Measurements from ENCODE around the gene GALNT2. TPM values are rescaled to one million over a fixed set of nuclear protein-coding genes. Genes with fewer than 3 reads are reported as not detected.

Gene GALNT2
- total RNA-seq, 1 experiment from 2014 or later, result 25.5 TPM

GRCh38 chr1:230071316-230071715 is 4.3 kb downstream of the GALNT2 start:
- no peak for DNase-seq (ENCODE audit: low spot score)

- no peak for DNase-seq (ENCODE audit: low spot score)
These were observed 5.3 kb downstream of the GALNT2 start for GRCh38 chr1:230072296-230072695.

DNA sequence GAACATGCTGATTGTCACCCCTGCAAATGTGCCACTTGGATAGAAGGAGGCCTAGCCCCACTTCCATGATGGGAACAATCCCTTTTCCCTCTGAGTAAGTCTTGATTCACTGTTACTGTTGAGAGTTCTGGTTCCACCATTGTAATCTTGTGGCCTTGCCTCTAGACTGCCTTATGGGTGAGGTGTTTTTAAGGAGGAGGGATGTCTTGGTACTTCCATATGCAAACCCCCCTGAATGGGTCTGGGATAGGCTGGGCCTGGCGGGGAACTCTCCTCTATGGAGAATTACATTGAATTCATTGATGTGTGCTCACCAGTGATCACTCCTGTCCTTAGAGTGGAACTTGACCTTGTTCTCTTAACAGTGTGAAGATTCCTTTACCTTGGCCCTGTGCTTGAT is 5.8 kb downstream of the GALNT2 start:
- no peak for DNase-seq (ENCODE audit: low spot score)

DNA sequence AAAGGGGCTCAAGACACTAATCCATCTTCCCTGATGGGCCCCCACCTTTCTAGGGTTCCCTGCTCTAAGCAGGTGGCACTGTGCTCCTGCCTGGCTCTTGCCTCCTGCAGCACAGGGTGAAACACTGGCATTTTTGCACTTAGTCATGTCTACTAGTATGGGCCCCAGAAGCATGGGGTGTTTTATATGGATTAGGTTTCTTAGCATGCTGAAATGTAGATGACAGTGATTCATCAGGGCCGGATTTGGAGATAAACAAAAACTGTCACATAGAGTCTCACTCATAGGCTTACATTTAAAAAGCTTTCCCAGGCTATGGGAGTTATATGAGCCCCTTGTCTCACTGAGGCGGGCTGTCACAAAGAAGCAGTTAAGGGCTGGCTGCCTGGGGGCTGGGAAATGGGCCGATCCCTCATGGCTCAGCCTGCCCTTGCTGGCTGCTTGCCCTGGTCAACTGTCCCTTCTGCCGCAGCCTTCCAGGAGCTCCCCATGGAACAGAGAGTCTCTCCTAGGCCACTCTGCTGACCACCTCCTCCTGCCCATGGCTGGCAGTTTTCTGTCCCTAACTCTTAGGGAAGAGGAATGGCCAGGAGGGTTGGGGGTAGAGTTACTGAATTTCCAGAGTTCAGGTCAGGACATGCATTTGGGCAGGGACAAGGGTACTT is 6.5 kb downstream of the GALNT2 start:
- no peak for DNase-seq (ENCODE audit: low spot score)

DNA sequence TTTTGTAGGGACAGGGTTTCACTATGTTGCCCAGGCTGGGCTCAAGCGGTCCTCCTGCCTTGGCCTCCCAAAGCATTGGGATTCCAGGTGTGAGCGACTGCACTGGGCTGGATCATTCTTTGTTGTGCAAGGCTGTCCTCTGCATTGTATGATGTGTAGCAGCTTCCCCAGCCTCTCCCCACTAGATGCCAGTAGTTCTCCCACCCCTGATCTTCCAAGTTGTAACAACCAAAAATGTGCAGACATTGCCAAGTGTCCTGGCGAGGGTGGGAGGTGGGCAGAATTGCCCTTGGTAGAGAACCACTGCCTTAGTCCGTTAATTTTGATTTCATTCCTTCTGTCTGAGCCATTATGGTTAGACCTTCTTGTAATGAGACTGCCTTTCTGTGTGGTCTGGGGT is 7.2 kb downstream of the GALNT2 start:
- no peak for DNase-seq (ENCODE audit: low spot score)

- no peak for DNase-seq (ENCODE audit: low spot score)
These were observed 7.7 kb downstream of the GALNT2 start for GRCh38 chr1:230074762-230075161.

GRCh38 chr1:230076121-230076520 is 9.1 kb downstream of the GALNT2 start:
- no peak for DNase-seq (ENCODE audit: low spot score)

- DNase-seq (ENCODE audit: low spot score), result no peak
These were observed 10.0 kb downstream of the GALNT2 start for GRCh38 chr1:230077011-230077410.

GRCh38 chr1:230077436-230078213 is 10.6 kb downstream of the GALNT2 start:
- DNase-seq (ENCODE audit: low spot score), result no peak

DNA sequence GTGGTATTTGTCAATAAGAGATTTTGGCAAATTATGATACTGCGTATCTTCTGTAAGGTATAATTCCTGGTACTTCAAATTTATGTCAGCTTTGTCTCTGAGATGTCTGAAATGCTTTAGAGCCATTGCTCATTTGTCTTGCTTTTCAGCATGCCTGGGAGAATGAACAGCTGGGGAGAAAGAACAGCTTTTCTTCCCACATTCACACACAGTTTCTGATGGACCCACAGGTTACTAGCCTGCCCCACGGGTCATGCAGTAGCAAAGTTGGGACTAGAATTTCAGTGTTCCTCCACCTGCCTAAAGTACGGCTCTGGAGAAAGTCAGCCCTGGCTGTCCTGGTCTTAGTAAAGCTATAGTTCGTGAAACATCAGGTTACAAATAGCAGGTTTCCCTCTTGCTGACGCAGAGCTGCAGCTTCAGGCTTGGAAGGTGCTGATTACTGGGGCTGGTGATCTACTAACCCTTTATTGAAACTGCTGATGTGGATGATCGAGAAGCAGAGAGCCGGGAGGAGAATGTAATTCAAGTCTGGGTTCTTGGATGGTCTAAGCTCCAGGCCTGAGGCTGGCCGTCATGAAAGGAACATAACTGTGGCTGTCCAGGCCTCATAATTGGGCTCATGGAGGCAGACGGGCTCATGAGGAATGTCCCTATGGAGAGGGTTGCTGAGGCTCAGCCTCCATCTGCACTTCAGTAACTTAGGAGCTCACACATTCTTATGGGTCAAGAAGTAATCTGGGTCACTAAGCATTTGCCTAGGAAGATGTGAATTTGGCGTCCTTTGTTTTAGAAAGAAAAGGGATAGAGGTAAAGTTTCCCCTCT is 12.4 kb downstream of the GALNT2 start:
- no peak for DNase-seq (ENCODE audit: low spot score)

DNA sequence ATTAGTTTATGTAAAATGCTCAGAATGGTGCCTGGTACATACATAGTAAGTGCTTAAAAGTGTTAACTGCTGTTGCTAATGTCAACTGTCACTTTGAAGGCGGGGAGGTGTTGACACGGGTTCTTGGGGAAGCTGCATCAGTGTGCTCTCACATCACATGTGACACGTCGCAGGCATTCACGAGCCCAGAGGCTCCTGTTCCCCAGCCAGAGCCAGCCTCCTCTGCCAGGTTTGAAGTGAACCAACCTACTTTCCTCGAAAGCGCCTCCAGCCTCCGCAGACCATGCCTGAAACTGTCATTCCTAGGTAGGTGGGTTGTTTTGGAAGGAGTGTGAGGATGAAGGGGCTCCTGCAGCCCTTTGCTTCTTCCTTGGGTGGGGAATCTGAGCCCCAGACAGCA is 13.8 kb downstream of the GALNT2 start:
- no peak for DNase-seq (ENCODE audit: low spot score)

DNA sequence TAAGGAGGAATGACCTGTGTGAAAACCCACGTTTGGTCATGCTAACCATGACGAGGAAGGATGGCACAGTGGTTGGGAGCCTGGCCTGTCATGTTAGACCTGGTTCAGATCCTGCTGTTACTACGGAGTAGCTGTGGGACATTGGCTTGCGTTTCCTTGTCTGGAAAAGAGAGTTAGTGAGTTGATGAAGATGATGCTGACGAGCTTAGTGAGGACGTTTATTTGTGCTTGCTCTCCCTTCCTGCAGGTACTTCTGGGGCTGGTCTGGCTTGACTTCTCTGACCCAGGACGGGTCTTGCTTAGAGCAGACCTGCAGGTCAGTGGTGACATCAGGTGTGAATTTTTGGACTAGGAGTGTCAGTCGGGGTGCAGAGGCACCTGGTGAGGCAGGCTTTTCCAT is 14.7 kb downstream of the GALNT2 start:
- DNase-seq (ENCODE audit: low spot score), result no peak

DNA sequence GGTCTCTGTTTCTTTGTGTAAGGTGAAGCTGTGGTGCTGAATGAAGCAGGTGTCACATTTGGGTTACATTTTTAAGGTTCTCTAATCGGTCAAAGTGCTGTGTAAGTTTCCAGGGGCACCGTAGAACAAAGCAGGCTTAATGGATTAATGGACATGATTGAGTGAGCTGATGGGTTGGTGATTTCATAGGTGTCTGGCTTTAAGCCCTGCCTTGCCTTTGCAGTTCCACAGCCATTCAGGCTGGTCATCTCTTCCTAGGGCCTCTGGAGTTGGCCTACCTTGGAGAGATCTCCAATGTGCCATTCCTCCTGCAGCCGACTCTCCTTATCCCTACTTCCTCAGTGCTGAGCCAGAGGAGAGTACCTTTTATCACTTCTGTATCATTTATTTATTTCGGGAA is 15.2 kb downstream of the GALNT2 start:
- no peak for DNase-seq (ENCODE audit: low spot score)

DNA sequence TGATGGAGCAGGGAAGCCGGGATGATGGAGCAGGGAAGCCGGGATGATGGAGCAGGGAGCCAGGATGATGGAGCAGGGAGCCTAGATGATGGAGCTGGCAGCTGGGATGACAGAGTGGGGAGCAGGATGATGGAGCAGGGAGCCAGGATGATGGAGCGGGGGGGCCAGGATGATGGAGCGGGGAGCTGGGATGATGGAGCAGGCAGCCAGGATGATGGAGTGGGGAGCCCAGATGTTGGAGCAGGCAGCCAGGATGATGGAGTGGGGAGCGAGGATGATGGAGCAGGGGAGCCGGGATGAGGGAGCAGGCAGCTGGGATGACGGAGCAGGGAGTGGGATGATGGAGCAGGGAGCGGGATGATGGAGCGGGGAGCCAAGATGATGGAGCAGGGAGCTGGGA is 16.0 kb downstream of the GALNT2 start:
- DNase-seq (ENCODE audit: low spot score), result no peak

DNA sequence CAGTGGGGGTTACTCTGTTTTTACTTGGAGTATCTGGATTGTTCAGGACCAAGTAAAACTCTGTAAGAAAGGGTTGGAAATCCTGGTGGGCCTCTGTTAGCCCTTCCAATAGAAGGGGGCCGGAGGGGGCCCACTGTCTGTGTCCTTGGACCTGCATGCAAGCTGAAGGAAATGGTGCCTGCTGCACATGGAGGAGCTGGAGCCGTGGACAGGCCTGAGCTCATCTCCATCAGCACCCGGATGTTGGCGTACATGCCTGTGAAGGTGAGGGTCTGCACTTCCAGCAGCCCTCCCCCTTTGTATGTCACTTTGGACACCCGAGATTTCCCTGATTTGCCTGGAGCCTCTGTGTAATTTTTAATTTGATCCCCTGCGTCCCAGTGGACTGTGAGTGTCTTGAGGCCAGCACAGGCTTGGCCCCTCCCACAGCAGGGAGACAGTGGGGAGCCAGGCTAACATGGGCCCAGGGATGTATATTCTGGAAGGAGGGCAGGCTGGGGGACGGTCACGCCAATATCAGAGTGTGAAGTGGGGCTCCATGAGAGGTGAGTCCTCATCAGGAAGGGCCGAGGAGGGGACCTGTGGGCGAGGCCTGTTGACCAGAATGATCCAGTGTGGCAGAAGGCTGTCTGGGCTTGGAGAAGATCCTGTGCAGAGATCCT is 16.8 kb downstream of the GALNT2 start:
- no peak for DNase-seq (ENCODE audit: low spot score)

GRCh38 chr1:230084408-230085177 is 17.6 kb downstream of the GALNT2 start:
- DNase-seq (ENCODE audit: low spot score), result peak; percentile 63

DNA sequence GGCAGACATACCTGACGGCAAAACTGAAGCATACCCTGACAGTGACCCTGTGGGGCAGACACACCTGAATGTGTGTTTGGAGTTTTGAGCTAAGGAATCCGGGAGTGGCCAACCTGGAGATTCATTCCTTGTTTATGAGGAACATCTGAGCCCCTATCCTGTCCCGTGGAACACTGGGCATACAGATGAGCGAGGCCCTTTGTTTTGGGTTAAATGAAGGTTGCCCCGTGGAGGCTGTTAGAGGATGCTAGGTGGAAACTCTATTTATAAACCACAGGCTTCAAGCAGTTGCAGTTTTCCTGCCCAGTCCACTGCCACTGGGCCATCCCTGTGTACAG is 18.1 kb downstream of the GALNT2 start:
- no peak for DNase-seq (ENCODE audit: low spot score)

- DNase-seq (ENCODE audit: low spot score), result no peak
These were observed 19.1 kb downstream of the GALNT2 start for GRCh38 chr1:230086151-230086550.

- DNase-seq (ENCODE audit: low spot score), result no peak
These were observed 20.1 kb downstream of the GALNT2 start for GRCh38 chr1:230087028-230087716.

GRCh38 chr1:230087717-230088105 is 20.7 kb downstream of the GALNT2 start:
- DNase-seq (ENCODE audit: low spot score), result no peak

Measured in HT-29 (cell line).